GM13977 (cell line): ENCODE data around the gene TMEM244.

Source experiments
- DNase-seq: peaks from one replicate; pipeline ENCODE4 v3.0.0; 2012; ENCODE audit warnings: low spot score
- in situ Hi-C: fragments of 300-500 bp; cut with MboI; formaldehyde crosslinking; loops from one replicate; pipeline ENCODE4 v1.12.0; 2022; ENCODE audit warnings: low sequenced_read_pairs, low pct_unique_long_range_greater_than_20kb, mixed read lengths, inconsistent platforms; ENCODE audit not compliant: unreplicated experiment
- TF ChIP-seq, protein P1 (sequence below): IDR thresholded peaks from 2 replicates; pipeline ENCODE4 v1.5.1; 2012; ENCODE audit warnings: mild to moderate bottlenecking, control low read depth; ENCODE audit not compliant: insufficient read depth; ENCODE audit errors: extremely low read depth, missing control alignments

TMEM244 gene, protein sequence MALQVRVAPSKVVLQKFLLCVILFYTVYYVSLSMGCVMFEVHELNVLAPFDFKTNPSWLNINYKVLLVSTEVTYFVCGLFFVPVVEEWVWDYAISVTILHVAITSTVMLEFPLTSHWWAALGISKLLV

DNA sequence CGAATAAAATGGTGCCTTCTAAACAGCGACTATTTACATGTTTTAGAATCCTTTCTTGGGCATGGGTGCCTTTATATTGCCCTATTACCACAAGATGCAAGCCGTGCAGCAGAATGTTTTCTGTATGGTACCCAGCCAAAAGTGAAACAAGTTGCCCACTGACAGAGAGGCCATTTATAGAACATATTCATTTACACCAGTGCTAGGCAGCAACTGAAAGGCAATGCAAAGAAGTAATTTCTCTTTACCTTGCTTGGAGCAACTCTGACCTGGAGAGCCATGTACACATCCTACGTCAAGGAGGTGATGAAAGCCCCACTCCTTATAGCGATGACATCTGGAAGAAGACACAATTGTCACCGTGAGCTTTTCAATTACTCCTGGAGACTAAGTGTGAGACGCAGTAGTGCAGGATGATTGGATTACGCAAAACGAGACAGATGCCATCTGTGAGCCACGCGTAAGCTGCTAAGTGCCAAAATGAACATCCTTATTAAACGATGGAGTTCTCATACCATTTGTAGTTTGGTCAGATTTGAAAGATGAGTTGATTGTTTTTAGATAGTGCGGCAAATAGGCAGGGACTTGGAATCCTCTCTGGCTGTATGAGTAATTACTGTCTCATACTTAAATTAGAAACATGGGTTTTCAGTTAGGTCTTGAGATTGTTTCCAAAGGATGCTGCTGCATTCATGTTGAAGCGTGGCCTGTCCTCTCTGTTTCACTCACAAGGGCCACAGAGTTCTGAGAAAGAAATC is at the start of gene TMEM244:
Gene TMEM244 (minus strand): TSS at position 408 of the 758 bp plus-strand sequence. CDS start 127 bp downstream, at position 281.
- no peak for DNase-seq
- in situ Hi-C loops: no loop called here
- TF ChIP-seq, protein P1, sequence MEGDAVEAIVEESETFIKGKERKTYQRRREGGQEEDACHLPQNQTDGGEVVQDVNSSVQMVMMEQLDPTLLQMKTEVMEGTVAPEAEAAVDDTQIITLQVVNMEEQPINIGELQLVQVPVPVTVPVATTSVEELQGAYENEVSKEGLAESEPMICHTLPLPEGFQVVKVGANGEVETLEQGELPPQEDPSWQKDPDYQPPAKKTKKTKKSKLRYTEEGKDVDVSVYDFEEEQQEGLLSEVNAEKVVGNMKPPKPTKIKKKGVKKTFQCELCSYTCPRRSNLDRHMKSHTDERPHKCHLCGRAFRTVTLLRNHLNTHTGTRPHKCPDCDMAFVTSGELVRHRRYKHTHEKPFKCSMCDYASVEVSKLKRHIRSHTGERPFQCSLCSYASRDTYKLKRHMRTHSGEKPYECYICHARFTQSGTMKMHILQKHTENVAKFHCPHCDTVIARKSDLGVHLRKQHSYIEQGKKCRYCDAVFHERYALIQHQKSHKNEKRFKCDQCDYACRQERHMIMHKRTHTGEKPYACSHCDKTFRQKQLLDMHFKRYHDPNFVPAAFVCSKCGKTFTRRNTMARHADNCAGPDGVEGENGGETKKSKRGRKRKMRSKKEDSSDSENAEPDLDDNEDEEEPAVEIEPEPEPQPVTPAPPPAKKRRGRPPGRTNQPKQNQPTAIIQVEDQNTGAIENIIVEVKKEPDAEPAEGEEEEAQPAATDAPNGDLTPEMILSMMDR: no peak

DNA sequence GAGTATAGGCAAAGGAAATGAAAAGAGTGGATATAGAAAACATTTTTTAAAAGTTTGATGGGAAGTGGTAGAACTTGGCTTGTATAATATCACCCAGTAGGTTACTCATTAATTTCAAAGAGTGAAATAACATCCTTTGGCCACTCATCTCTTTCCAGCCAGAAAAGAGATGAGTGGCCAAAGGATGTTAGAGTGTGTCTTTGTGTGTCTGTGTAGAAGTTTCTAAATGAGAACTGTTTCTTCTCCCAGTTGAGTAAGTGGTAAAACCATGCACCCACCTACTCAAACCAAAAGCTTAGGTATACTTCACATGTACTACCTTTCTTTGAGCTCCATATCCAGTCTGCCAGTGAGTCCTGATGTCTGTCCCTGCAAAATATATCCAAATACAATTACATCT is 47.7 kb upstream of the TMEM244 start:
- in situ Hi-C loops: no loop called here
- no peak for DNase-seq
- TF ChIP-seq, protein P1: no peak

DNA sequence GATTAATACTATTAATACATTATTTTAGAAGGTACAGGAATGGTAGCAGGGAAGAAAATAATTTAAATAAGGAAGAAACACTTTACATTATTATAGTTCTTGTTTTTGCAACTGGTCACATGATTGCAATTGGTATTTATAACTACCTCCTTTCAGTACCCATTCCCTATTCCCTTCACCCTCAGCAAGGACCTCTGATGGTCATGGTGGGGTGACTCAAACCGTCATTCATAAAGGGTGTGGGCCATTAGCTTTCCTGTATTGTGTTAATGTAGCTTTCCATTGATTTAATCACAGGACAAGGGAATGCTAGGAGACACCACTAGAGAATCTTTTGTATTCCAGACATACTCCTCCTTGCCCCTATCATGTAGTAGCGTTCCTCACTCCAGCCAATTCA is 47.2 kb upstream of the TMEM244 start:
- no peak for DNase-seq
- TF ChIP-seq, protein P1: no peak
- in situ Hi-C loops: no loop called here

DNA sequence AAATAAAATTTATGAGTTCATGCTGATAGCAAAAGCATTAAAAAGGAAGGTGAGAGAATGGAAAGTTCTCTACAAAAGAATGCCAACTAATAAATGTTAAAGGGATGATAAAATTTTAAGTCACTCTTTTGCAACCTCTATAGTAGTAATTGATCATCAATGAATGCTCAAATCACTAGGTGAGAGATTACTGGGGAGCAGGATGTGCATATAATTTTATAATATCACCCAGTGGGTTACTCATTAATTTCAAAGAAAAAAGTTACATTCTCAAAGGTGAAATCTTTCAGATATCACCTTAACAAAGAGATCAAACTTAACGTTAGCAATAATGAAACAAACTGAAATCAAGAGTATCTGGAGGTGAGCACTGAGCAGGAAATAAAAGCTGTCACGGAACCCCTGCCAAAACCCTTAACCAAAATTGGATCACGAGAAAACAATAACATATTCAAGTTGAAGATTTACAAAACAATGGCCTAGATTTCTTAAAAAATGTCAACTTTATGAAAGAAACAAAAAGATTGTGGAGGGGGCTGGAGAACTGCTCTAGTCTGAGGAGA is 45.5 kb upstream of the TMEM244 start:
- DNase-seq: no peak
- TF ChIP-seq, protein P1: no peak
- in situ Hi-C loops: no loop called here

DNA sequence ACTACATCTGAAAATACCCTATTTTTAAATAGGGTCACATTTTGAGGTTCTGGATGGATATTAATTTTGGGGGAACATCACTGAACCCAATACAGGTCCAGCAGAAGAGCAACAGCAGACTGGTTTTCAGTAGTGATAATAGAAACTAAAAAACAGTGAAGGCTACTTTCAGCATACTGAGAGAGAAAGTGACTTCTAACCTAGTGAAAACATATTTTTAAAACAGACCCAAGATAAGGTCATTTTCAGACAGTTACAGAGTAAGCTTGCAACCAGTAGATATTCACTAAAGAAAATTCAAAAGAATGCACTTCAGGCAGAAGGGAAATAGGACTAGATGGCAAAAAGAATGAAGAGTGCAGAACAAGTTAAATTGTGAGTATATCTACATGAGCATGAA is 42.0 kb upstream of the TMEM244 start:
- TF ChIP-seq, protein P1: no peak
- in situ Hi-C loops: no loop called here

DNA sequence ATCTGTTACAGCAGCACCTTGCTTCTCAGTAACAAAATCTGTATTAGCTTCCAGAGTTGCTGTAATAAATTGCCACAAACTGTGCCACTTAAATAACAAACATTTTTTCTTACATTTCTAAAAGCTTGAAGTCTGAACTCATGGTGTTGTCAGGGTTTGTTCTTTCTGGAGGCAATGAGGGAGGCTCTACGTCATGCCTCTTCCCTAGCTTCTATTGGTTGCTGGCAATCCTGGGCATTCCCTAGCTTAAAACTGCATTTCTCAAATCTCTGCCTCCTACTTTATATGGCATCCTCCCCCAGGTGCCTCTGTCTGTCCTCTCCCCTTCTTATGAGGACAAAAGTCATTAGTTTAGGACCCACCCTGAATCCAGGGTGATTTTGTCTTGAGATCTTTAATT is 41.6 kb upstream of the TMEM244 start:
- in situ Hi-C loops: no loop called here
- DNase-seq: no peak
- TF ChIP-seq, protein P1: no peak

More for the DNA sequence above, 42.0 kb upstream of the TMEM244 start:
- DNase-seq: no peak
